Esophagus muscularis mucosa (tissue), 4 donors: Measurements from ENCODE around the gene C5orf58. TPM values are rescaled to one million over a fixed set of nuclear protein-coding genes. Genes with fewer than 3 reads are reported as not detected.

ENCODE experiments used
- DNase-seq: peaks from one replicate; pipeline ENCODE4 v3.0.0-alpha.2; 2017; ENCODE audit errors: extremely low spot score
- H3K27ac ChIP-seq, 4 donors: fragments of 200-600 bp; sonication (generic); replicated peaks in 1 of 4; 1 replicate in 3 of 4; 2 replicates in 1 of 4; pipeline ENCODE4 v1.5.1; 2016 to 2019; ENCODE audit warnings: mild to moderate bottlenecking in 1 of 4
- H3K27me3 ChIP-seq, 4 donors: fragments of 200-600 bp; sonication (generic); one replicate each; pipeline versions ENCODE4 v1.5.1 to v1.6.0; 2016 to 2019
- H3K36me3 ChIP-seq, 4 donors: fragments of 200-600 bp; sonication (generic); one replicate each; pipeline ENCODE4 v1.5.1; 2016 to 2019
- H3K4me1 ChIP-seq, 4 donors: fragments of 200-600 bp; sonication (generic); one replicate each; pipeline ENCODE4 v1.5.1; 2016 to 2019
- H3K4me3 ChIP-seq, 4 donors: fragments of 200-600 bp; sonication (generic); 1 replicate in 2 of 4; 2 replicates in 2 of 4; pipeline ENCODE4 v1.5.1; 2016 to 2019; ENCODE audit warnings: mild to moderate bottlenecking in 4 of 4, moderate library complexity in 1 of 4
- H3K9me3 ChIP-seq, 4 donors: fragments of 200-600 bp; sonication (generic); 1 replicate in 3 of 4; 2 replicates in 1 of 4; pipeline ENCODE4 v1.5.1; 2016 to 2019
- EP300 ChIP-seq: sonication (generic); formaldehyde crosslinking; IDR thresholded peaks from one replicate; pipeline ENCODE4 v1.6.1; 2017; ENCODE audit warnings: antibody characterized with exemption
- POLR2A ChIP-seq: fragments of 450-650 bp; IDR thresholded peaks from one replicate; pipeline ENCODE4 v1.6.1; 2017; ENCODE audit warnings: antibody characterized with exemption, moderate library complexity, mild to moderate bottlenecking, low read depth
- POLR2AphosphoS5 ChIP-seq, 2 donors: sonication (generic); formaldehyde crosslinking; IDR thresholded peaks; one replicate each; pipeline ENCODE4 v1.6.1; 2017; ENCODE audit warnings: antibody characterized with exemption in 2 of 2
- WGBS: methylation state at CpG from one replicate; pipeline ENCODE4 v1.1.5; 2018; 5-methylcytosine and 5-hydroxymethylcytosine counted together
- intact Hi-C: fragments of 100-400 bp; cut with DNase I; formaldehyde crosslinking; loops from one replicate; pipeline ENCODE4 v1.15.1; 2023
- total RNA-seq, 4 donors: library from RNA; depleted of rRNA; stranded (reverse); fragments of >200 nt; gene quantifications; one replicate each; pipeline versions ENCODE4 v1.1.0 to v1.2.1, GENCODE V29; 2016
- TF ChIP-seq, protein P1 (sequence below), 3 experiments: fragments of 200-600 bp in 2 of 3; fragments of 450-650 bp in 1 of 3; sonication (generic) in 2 of 3; IDR thresholded peaks; one replicate each; pipeline ENCODE4 v1.5.1; 2017 to 2019; ENCODE audit warnings: antibody characterized with exemption in 3 of 3, mild to moderate bottlenecking in 2 of 3, moderate library complexity in 1 of 3

C5orf58 gene
- total RNA-seq, 4 donors from 2014 or later: 6.5 TPM; not detected in 3

DNA sequence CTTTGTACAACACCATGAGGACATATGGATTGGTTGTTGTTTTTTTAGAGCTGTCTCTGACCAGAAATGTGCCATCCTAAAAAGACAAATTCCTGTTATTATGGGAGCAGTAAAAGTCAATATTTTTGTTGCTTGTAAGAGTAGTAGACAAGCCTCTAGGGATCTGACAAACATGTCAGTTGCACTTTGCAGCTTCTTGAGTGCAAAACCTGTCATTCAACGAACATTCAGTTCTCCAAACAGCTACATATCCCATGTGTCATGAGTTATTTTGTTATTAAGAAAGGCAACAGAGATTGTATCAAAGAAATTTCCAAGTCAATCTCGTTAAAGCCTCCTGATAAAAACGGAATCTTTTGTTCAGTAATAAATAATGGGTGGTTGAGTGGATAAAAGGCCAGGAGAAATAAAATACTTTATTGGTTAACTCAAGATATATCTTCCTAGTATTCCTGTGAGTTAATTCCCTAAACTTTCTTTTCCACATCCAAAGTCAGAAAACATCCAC, 18.1 kb downstream of the C5orf58 start:
- DNase-seq: no peak
- peaks cover 0 to 29% (median 0%) of the 10 kb centered on the region in 4 donors for H3K36me3 ChIP-seq
- H3K27ac ChIP-seq: peak overlapping the region in 1 of 4 donors; percentile 46
- TF ChIP-seq EP300: no peak
- TF ChIP-seq, protein P1, sequence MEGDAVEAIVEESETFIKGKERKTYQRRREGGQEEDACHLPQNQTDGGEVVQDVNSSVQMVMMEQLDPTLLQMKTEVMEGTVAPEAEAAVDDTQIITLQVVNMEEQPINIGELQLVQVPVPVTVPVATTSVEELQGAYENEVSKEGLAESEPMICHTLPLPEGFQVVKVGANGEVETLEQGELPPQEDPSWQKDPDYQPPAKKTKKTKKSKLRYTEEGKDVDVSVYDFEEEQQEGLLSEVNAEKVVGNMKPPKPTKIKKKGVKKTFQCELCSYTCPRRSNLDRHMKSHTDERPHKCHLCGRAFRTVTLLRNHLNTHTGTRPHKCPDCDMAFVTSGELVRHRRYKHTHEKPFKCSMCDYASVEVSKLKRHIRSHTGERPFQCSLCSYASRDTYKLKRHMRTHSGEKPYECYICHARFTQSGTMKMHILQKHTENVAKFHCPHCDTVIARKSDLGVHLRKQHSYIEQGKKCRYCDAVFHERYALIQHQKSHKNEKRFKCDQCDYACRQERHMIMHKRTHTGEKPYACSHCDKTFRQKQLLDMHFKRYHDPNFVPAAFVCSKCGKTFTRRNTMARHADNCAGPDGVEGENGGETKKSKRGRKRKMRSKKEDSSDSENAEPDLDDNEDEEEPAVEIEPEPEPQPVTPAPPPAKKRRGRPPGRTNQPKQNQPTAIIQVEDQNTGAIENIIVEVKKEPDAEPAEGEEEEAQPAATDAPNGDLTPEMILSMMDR (IDR thresholded peaks at IDR 0.05): no peak
- TF ChIP-seq POLR2AphosphoS5 (IDR thresholded peaks at IDR 0.05): no peak
- TF ChIP-seq POLR2A: no peak
- H3K9me3 ChIP-seq: no peaks in the 10 kb centered on the region
- intact Hi-C loops: no loop called here
- peaks cover 0 to 57% (median 34%) of the 10 kb centered on the region in 4 donors for H3K4me1 ChIP-seq
- no peaks in the 10 kb centered on the region for H3K27me3 ChIP-seq
- no peak overlapping the region for H3K4me3 ChIP-seq
- 63% methylated on average over 3 of the region's 3 CpGs for WGBS

DNA sequence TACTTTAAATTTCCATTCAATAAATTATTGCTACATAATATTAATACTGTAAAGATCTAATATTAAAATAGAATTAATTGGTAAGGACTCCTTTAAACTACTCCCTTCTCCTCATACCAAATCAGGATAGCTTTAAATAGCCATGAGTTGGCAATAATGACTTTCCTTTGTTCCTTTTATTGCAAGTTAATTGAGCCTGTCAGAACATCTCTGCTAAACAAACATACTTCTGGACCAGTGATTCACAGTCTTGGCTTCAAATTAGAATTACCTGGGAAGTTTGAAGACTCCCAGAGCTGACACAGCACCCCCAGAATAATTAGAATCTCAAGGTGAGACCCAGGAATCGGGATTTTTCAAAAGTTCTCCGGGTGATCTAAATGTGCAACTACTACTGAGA, 18.7 kb downstream of the C5orf58 start:
- intact Hi-C loops: no loop called here
- TF ChIP-seq POLR2AphosphoS5 (IDR thresholded peaks at IDR 0.05): no peak
- TF ChIP-seq, protein P1 (IDR thresholded peaks at IDR 0.05): no peak
- TF ChIP-seq POLR2A: no peak
- TF ChIP-seq EP300: no peak
- peak; percentile 7 for DNase-seq
- Histone ChIP-seq H3K4me1 (peaks cover 0 to 56% (median 34%) of the 10 kb centered on the region in 4 donors), H3K9me3 (no peaks in the 10 kb centered on the region), H3K36me3 (peaks cover 0 to 31% (median 3%) of the 10 kb centered on the region in 4 donors), H3K4me3 (no peak overlapping the region), H3K27ac (peak overlapping the region in 3 of 4 donors; percentile 6 to 46 (median 16)), H3K27me3 (no peaks in the 10 kb centered on the region)
- WGBS: 79% methylated on average over 2 of the region's 2 CpGs

DNA sequence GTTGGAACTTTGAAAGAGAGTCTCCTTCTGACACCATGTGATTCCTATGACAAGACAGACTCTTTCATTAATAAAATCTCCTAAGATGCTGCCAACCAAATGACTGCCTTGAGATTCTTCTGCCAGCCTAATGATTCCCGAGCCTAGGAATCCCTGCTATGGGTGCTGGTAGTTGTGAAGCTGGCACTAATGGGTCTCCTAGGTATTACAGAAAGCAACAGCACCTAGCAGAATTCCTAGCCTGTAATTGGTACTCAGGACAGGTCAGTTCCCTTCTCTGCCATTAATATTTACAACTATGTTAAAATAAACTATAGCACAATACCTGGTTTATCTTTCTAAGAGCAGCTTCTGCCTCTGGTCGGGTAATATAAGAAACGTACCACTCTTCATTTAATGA, 19.3 kb downstream of the C5orf58 start:
- H3K9me3 ChIP-seq: no peaks in the 10 kb centered on the region
- peak; percentile 50 for DNase-seq
- peak overlapping the region in 3 of 4 donors; percentile 6 to 46 (median 16) for H3K27ac ChIP-seq
- H3K27me3 ChIP-seq: no peaks in the 10 kb centered on the region
- H3K4me1 ChIP-seq: peaks cover 0 to 51% (median 34%) of the 10 kb centered on the region in 4 donors
- H3K4me3 ChIP-seq: no peak overlapping the region
- intact Hi-C loops: no loop called here
- TF ChIP-seq POLR2A (no peak), EP300 (no peak), POLR2AphosphoS5 (IDR thresholded peaks at IDR 0.05) (no peak)
- TF ChIP-seq, protein P1 (IDR thresholded peaks at IDR 0.05): no peak
- WGBS: 82% methylated on average over 3 of the region's 3 CpGs
- H3K36me3 ChIP-seq: peaks cover 0 to 37% (median 5%) of the 10 kb centered on the region in 4 donors

DNA sequence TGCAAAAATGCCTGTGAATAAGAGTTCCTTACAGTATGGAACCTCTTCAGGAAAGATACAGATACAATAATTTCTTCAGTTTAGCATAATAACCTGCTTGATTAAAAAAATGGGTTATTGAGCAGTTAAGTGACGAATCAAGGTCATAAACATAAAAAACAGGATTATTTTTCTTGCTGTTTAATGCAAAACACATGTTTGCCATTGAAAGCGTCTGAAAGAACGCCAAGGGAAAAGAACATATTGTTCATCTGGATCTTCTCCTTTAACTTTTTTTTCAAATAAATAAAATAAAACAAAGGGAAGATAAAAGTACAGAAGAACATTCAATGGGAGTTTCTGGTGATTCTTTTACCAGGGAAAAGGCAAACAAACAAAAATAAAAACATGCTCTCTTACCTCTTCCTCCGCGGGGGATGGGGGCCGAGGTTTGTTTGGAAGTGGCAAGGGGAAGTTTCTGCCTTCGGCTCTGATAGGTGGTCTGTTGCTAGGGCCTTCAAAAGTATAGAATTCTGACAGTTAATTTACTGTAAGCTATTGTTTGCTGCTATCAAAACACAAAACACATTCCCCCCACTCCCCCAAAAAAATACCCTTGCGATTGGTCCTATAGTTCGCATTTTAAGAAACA, 20.1 kb downstream of the C5orf58 start:
- peak; percentile 31 for DNase-seq
- Histone ChIP-seq H3K4me1 (peaks cover 0 to 51% (median 34%) of the 10 kb centered on the region in 4 donors), H3K27ac (peak overlapping the region in 3 of 4 donors; percentile 13 to 42 (median 30)), H3K36me3 (peaks cover 0 to 44% (median 6%) of the 10 kb centered on the region in 4 donors), H3K4me3 (no peak overlapping the region), H3K9me3 (no peaks in the 10 kb centered on the region), H3K27me3 (no peaks in the 10 kb centered on the region)
- intact Hi-C loops: no loop called here
- WGBS: 62% methylated on average over 9 of the region's 9 CpGs
- TF ChIP-seq, protein P1 (IDR thresholded peaks at IDR 0.05): no peak
- no peak for TF ChIP-seq EP300
- TF ChIP-seq POLR2A: no peak
- TF ChIP-seq POLR2AphosphoS5 (IDR thresholded peaks at IDR 0.05): no peak
